Measurements from ENCODE around the gene GRID1.

GRID1 gene

DNA sequence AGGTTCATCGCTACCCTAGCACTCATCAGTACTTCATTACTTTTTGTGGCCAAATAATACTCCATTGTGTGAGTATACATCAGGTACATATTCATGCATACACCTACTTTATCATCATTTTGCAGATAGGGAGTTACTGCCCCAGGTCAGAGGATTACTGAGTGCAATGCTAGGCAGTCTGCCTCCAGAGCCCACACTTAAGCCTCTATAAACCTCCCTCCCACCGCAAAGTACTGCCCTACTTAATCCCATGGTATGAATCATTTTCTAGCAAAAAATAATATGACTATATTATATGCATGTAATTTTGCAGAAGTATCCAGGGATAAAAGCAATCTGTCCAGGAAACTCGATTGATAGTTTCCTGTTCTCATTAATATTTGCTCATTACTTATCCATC lies 194.3 kb downstream of the GRID1 start:
- no peak for DNase-seq (ENCODE audit: low read depth in 2 of 3, low spot score in 2 of 3)

DNA sequence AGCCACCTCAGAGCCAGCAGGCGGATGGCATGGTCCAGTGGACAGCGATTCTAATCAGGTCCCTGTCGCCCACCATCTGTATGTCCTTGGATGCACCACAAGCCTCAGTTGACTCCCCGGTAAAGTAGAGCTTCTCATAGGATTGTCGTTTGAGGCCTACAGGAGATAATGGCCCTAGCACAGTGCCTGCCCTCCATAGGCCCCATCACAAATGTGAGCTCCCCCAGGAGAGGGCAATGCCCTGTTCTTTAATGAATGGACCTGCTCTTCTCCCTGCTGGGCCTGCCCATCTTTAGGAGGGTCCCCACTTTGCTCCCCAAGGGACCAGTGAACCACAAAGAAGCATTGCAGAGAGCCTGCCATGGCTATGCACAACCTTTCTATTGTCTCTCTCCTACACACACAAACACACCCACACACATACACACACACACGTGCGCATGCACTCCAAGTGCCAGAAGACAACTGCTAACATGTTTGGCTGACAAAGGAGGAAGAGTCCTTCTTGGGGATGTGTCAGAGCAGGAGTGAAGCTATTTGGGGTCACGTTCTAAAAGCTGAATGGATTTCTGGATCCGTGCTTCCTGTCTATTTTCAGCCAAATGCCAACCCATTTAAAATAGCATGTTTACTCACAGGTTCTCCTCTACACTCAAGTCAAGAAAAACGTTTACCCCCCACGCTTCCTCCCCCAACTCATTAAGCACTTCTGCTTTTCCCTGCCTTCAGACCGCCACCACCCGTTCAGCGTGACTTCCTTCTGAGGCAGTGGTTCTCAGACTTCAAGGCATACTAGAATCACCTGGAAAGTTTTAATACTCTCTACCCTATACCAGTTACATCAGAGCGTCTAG lies 196.1 kb downstream of the GRID1 start:
- DNase-seq (ENCODE audit: low read depth in 2 of 3, low spot score in 2 of 3), result no peak

DNA sequence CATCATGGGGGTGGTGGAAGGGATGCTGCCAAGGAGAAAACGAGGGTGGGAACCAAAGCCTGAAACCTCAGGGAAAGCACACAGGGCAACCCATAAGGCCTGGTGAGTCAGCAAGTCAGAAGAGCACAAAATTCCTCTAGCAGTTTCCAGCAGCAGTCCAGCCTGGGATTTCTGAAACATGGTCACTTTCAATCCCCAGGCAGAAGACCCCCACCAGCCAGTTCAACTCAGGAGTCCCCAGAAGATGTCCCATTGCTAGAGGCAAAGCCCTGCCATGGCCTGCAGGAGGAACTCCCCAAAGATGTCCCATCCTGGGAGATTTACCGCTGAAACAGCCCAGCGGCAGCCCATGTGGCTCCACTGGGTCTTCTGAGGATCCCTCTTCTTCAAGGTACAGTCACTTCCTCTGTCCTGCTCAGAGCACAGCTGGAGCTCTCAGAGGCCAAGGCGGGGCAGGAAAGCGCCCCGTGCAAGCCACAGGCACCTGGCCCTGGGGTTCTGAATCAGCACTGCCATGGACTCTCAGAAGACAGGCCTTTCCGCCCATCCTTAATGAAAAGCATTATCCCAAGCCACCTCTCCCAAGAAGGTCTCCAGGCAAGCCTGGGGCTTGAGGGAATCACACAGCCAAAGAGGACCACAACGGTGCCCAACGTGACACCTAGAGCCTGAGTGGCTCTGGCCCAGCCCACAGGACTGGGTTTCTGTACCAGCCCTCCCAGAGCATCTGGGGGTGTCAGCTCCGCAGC lies 196.9 kb downstream of the GRID1 start:
- DNase-seq (ENCODE audit: low read depth in 2 of 3, low spot score in 2 of 3), result no peak

DNA sequence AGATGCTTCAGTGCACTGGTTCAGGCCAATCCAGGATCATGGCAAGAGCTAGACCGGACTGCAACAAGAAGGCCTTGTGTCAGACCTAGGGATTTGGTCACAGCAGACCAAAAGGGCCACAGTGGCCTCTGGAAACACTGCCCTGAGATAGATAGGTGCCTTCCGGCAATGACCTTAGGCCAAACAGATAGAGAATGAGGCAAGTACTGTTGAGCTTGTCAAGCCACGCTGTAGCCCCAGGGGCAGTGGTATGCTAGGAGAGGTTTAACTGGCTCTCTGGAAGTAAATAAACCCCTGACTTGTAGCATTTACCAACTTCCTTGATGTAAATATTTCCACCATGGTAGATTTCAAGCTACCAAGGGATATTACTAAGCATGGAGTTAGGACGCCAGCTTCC lies 197.5 kb downstream of the GRID1 start:
- no peak for DNase-seq (ENCODE audit: low read depth in 2 of 3, low spot score in 2 of 3)

DNA sequence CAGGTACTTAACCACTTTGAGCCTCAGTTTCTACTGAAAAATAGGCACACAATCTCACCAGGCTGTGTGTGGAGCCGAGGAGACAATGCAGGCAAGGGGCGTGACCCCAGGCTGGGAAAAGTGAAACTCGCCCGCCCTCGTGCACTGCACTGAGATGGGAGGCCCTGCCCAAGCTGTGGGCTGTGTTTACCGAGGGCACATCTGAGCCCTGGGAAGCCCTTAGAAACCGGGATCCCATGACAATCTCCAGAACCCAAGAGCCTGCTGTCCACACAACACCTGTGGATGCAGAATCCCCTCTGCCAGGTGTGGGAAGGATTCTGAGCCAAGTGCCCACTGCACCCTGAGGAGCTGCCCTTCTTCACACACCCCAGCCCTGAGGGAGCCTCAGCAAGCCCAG lies 198.3 kb downstream of the GRID1 start:
- DNase-seq (ENCODE audit: low read depth in 2 of 3, low spot score in 2 of 3), result no peak

DNA sequence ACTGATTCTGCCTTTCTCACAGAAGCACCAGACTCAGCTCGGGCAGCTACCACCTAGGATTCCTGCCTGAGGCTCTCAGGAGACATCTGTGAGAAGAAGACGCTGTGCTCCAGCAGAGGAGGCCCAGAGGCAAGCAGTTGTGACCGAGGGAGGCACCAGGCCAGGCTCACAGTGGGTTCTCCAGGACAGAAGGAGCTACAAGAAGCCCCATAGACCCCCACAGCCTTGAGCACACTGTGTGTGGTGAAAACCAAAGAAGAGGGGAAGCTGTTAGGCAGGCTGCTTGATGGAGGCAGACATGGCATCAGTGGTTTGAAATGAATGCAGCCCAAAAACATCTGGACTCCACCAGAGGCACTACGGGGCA lies 198.8 kb downstream of the GRID1 start:
- no peak for DNase-seq (ENCODE audit: low read depth in 2 of 3, low spot score in 2 of 3)

DNA sequence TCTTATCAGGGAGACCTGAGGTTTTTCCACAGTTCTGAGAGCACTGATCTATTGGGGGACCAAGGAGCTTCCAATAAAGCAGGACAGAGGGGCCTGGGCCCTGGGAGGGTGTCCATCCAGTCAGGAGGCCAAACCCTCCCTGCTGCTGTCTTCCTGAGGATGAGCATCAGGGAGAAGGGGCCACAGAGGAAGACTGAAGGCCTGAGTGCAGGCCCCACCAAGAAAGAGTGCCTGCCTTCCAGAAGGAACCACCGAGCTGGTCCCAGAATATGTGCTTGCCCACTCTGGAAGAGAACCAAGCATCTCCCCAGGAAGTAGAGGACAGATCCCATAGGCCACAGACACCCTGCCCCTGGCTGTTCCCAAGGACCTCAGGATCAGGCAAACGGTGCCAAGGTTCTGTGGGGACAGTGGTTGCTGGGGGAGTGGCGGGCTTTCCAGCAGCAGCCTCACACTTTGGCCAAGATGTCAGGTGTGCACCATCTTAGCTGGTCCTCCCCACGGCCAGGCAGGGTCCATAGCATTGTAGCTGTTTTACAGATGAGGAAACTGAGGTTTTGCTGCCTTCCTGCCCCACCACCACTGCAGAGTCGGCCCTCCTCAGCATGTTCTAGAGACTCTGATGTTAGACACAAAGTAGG lies 199.4 kb downstream of the GRID1 start:
- no peak for DNase-seq (ENCODE audit: low read depth in 2 of 3, low spot score in 2 of 3)

DNA sequence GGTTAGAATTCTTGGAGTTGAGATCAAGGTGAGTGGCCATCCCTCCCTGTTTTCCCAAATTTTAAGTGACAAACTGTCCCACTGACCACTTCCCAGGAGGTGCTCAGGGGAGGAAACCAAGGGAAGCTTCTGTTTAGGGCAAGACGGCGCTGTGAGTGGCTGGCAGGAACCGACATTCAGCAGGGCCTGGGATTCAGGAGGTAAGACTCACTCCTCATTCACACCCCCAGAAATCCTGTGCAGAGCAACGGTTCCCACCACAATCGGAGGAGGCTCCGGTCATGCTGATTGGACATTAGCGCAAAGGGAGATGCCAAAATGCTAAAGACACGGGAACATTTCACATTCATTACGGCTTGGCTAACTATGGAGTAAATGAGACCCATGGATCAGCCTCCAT lies 200.9 kb downstream of the GRID1 start:
- no peak for DNase-seq (ENCODE audit: low read depth in 2 of 3, low spot score in 2 of 3)

DNA sequence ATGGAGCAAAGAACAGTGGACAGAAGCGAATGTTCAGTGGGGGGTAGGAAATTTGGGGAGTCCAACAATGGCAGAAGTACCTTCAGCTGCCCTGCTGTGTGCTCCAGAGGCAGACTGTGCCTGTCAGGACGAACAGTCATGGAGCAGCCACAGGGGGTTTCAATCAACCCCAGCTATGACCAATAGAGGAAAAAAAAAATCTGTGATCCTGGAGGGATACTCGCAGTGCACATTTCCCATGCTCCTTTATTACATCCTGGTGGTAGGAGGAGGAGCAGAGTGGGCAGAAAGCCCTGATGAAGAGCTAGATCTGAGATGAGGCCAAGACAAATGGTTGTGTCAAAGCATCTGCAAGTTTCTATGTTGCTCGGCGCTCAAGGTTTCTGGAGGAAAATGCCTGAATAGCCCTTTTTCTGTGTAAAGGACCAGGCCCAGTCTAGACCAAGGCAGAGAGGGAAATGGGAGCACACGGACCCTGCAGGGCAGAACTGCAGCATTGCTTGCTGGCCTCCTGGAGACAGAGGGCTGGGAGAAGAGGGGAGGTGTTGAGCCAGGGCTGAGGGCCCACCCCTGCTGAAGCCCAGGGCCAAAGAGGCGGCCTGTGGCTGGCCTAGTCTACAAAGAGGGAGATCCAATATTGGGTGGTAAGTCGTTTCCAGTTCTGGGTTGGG lies 201.5 kb downstream of the GRID1 start:
- DNase-seq (ENCODE audit: low read depth in 2 of 3, low spot score in 2 of 3), result no peak

DNA sequence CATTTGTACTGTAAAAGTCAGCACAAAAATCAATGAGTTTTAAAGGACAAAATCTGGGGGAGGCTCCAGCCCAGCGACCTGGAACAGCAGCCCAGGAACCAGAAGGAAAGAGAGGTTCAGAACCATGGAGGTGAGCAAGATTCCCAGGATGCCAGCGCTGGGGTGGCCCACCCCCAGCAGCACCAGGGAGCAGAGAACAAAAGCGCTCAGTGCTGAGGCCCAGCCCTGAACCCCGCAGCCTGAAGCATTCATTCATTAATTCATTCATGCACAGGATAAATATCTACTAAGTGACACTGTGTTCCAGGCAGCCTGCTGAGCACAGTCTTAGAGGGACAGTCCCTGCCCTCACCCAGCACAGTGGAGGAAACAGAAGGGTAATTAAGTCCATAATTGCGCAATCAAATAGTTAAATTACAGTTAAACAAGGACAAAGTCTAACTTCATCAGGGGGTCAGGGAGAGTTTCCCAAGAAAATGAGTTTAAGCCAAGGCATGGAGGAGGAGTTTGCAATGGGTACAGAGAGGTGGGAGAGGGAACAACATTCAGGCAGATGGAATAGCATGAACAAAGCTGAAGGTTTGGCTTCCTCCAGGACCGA lies 202.3 kb downstream of the GRID1 start:
- no peak for DNase-seq (ENCODE audit: low read depth in 2 of 3, low spot score in 2 of 3)

DNA sequence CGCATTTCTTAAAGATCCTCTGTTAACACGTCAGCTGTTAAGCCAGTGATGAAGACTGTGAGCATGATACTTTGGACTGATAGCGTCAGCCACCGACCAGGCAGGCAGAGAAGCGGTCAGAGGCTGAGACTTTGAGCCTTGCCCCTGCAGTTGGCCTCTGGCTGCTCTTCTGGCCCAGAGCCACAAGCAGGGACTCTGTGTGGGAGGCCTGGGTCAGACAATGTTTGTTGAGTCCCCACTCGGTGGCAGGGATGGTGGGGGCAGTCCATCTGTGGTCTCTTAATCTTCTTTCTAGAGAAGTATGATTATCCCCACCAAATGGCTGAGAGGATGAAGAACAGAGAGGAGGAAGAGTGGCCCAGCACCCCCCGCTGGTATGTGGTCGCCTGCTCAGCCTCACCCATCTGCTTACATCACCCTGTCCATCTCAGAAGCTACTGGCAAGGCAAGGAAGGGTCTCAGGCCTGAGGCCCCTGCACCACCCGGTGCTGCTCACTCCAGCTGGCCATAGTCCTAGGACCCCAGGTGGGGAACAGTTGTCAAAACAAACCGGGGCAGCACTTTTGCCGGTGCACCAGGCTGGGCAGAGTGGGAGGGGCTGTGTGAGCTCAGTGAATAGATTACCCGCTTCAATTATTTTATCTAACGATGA lies 202.9 kb downstream of the GRID1 start:
- no peak for DNase-seq (ENCODE audit: low read depth in 2 of 3, low spot score in 2 of 3)

DNA sequence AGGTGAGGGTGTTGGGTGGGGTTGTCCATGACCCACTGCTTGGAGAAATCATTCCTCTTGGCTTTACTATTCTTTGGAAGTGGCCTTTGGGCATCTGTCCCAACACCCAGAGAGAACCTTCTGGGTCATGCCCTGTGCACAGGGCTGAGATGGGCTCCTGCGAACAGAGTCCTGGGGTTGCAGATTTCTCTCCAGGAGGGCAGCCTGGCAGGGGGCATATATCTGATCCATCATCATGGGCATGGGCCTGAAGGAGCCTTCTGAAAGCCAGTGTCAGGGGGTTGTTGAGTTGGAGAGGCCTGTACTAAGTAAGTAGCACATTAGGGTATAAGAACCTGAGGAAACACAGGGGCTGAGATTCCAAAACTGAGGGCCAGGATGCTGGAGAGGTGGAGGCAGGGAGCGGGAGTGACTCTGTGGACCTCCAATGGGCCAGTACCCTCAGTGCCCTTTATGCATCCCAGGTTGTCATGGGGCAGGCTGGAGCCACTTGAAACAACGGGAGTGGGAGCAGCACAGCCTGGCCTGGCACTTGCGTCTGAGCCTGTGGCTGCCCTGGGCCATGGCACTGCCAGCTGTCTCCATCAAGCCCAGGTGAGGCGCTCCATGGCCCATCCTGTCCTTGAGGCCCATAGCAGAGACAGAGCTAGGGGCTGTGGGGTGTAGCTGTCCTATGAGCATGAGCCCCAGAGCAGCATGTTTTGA lies 203.7 kb downstream of the GRID1 start:
- DNase-seq (ENCODE audit: low read depth in 2 of 3, low spot score in 2 of 3), result no peak

DNA sequence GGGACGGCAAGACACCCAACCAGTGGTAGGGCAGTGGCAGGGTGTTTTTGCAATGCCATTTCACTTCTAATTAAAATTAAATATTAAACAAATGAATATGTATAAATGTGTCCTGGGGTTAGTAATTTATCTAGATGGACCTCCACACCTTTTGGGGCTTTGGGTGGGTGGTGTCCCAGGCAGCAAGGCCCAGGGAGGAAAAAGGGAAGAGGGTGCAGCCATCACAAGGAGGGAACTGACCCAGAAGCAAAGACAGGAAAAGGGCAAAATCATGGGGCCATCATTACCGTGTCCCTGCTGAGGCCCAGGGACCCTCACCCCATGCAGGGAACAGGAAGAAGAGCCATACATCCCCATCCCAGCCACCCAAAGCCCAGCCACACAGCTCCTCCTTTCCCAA lies 204.6 kb downstream of the GRID1 start:
- no peak for DNase-seq (ENCODE audit: low read depth in 2 of 3, low spot score in 2 of 3)

DNA sequence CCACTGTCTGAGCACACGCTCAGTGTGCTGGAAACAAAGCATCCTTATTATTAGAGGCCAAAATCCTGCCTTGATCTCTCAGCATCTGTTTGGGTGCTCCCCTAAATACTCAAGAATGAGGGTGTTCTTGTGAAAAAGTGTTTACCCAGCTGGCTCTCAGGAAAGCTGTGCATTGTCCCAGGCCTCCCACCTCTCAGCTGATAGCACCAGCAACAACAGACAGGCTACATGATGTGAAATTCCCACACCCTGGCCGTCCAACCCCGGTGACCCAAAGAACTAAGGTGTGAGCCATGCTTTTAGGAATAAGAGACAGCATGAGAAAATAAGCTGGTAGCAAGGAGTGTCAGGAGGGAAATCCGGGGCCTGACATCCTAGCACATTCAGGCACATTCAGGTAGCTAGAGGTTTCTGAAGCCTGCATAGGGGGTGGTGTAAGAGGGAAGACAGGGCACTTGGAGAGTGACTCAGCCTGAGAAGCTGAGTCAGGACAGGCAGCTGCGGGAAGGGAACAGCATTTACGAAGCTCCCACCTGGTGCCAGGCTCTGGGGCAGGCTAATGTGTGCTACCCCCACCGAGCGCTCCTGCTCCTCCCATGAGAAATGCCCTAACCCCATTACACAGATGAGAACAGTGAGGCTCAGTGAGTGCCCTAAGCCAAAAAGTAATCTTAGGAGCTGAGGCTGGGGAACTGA lies 205.6 kb downstream of the GRID1 start:
- no peak for DNase-seq (ENCODE audit: low read depth in 2 of 3, low spot score in 2 of 3)

DNA sequence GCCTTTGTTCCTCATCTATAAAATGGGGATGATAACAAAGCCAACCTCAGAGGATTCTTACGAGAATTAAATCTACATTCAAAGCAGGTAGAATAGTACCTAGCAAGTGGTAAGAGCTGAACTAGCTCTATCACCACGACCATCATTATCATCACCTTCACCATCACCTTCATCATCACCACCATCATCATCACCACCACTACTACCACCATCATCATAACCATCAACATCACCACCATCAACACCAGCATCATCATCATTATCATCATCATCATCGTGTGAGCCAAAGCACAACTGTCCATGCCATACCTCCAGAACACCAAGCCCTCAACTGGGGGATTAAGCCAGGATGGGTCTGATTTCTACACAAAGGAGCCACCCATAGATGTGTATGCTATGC lies 206.8 kb downstream of the GRID1 start:
- DNase-seq (ENCODE audit: low read depth in 2 of 3, low spot score in 2 of 3), result no peak

DNA sequence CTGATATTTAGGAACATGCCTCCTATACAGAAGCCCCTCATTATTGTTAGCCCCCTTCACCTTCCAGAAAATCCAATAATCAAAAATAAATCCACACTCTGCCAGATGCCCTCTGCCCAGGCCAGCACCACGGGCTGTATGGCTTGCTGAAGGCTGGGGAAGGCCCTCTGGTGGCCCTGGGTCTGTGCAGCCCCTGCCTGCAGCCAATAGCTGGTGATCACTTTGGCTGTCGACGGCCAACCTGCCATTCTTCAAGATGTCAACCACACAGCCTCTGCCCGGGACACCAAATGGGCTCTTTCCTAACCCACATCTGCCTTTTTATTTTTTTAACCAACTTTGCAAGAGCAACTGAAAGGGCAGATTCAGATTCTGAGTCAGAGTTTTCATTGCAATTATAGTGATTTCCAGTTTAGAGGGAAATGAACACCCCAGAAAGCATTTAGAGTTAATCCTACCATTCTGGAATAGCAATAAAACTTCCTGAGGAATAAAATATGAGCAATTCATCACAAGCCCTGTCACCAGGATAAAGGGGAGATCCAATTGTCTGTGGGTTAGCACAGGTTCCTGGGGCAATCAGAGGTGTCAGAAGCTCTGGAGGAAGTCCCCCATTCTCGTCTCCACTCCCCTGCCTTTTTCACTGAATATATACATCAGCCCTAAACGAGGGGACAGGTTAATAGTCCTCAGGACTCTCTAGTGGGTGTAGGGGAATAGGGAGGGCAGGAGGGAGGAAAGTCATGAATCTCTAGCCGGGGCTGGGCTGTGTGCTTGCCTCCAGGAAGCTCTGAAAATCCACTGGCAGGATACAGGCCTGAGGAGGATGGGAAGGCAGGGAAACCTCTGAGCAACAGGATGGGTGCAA lies 211.3 kb downstream of the GRID1 start:
- DNase-seq (ENCODE audit: low read depth in 2 of 3, low spot score in 2 of 3), result no peak

DNA sequence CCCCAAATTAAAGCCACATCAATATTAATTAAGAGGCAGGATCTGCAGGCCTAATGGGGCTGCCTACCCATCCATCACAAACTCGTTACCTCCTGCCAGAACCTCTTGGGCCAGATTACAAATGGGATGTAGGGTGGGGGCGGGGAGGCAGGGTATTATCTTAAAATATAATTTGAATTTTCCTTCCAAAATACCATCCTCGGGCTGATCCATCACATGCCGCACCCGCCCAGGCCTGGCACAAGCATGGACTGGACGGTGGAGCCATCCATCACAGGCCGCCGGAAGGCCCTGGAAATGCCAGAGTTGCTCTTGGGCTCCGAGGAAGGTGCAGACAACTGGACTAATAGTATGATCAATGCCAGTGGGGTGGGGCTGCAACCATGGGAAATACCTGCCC lies 212.8 kb downstream of the GRID1 start:
- no peak for DNase-seq (ENCODE audit: low read depth in 2 of 3, low spot score in 2 of 3)

DNA sequence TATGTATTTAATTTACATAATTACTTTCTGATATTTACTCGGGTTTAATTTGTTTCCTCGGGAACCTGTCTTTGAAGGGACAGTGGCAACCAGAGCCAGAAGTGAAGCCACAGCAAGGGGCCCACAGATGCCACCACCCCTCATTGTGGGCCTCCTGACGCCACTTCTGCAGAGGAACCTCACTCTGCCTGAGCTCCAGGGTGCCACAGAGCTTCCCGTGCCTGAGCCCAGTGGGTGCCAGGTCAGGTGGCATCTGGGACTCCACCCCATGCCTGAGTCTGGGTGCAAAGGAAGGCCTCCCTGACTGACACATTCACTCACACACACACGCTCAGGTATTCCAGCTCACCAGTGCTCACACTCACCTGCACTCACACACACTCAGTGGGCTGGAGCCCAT lies 213.7 kb downstream of the GRID1 start:
- DNase-seq (ENCODE audit: low read depth in 2 of 3, low spot score in 2 of 3), result no peak

DNA sequence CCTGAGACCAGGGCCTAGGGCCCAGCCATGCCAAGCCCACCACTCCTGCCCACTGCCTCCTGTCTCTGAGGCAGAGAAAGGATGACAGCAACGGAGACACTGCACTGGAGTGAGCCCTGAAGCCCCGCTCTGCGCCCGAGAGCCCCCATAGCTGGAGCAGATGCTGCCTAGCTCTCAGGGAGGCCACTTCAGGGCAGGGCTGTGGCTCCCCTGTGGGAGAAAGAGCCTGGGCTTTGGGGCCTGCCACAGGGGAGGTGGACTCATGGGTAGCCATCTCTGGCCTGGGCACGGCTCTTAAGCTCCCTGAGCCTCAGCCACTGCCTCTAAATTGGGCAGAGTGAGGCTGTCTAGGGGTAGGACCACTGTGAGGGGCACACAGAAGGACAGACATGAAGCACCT lies 214.2 kb downstream of the GRID1 start:
- no peak for DNase-seq (ENCODE audit: low read depth in 2 of 3, low spot score in 2 of 3)
